ENCODE measurements around the gene CCDC50. TPM values are rescaled to one million over a fixed set of nuclear protein-coding genes. Genes with fewer than 3 reads are reported as not detected.

Gene CCDC50
- total RNA-seq, 1 experiment from 2014 or later, result 77.2 TPM

DNA sequence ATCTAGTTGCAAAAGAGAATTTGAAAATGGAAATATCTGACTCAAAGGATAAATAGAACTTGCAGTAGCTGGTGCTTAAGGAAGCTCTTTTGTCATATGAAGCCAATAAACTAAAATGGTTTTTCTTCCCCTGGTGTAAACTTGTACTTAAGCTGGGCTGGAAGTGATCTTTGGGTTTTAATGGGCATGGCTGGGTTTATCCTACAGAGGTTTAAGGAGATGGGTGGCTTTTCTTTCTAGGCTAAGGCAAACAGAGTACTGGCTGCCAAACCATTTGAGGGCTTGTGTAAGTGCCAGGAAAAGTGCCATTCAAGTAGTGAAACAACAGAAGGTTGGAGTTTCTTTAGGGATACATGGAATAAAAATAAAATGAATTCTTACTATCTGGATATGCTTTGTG lies 13.2 kb downstream of the CCDC50 start:
- no peaks in the 10 kb centered on the region for H3K9me3 ChIP-seq (ENCODE audit: low read depth, low read length, poor library complexity, severe bottlenecking)
- no peak for DNase-seq (ENCODE audit: low spot score)
- H3K27ac ChIP-seq (ENCODE audit: low read depth, low read length, poor library complexity, severe bottlenecking), result no peak overlapping the region
- H3K36me3 ChIP-seq (ENCODE audit: insufficient read depth, low read length, poor library complexity, severe bottlenecking), result no peaks in the 10 kb centered on the region
- TF ChIP-seq EZH2 (IDR thresholded peaks at IDR 0.05; ENCODE audit: borderline replicate concordance, low read depth, low read length, poor library complexity, severe bottlenecking), result no peak
- CTCF ChIA-PET, result no interaction called here
- no TSS peak for BruUV-seq (replicated peaks)
- peaks cover 63% of the 10 kb centered on the region for H3K4me1 ChIP-seq (ENCODE audit: insufficient read depth, low read length, poor library complexity, severe bottlenecking)
- POLR2A ChIA-PET (ENCODE audit: low non-redundant PET), result no interaction called here
- intact Hi-C loops (cut with micrococcal nuclease; ENCODE audit: unreplicated experiment), result no loop called here
- no peaks in the 10 kb centered on the region for H3K27me3 ChIP-seq (replicated peaks; ENCODE audit: insufficient read depth, low read depth, low read length, poor library complexity)
- no peak overlapping the region for H3K4me3 ChIP-seq (ENCODE audit: low read depth, low read length, poor library complexity, severe bottlenecking)

DNA sequence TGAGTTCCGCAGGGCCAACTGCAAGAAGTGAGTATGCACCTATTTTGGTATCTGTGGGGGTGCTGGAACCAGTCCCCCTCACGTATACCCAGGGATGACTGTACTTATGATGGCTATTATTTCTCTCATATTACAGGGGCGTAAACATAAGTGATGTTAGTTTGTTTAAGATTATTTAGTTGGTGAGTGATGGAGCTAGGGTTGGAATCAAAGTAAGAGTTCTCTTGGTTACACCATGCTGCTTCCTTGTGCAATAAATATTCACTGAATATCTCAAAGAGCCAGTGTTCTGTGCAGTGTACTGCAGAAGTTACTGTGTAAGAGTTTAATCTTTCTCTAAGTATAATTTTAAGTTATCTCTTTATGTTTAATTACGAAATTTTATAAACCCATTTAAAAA lies 13.9 kb downstream of the CCDC50 start:
- CTCF ChIA-PET, result no interaction called here
- no peak for TF ChIP-seq EZH2 (IDR thresholded peaks at IDR 0.05; ENCODE audit: borderline replicate concordance, low read depth, low read length, poor library complexity, severe bottlenecking)
- no peak for TF ChIP-seq CTCF (conservative IDR thresholded peaks at IDR 0.05; ENCODE audit: low read depth, low read length)
- Histone ChIP-seq H3K4me1 (ENCODE audit: insufficient read depth, low read length, poor library complexity, severe bottlenecking) (peaks cover 56% of the 10 kb centered on the region), H3K9me3 (ENCODE audit: low read depth, low read length, poor library complexity, severe bottlenecking) (no peaks in the 10 kb centered on the region), H3K4me3 (ENCODE audit: low read depth, low read length, poor library complexity, severe bottlenecking) (no peak overlapping the region), H3K36me3 (ENCODE audit: insufficient read depth, low read length, poor library complexity, severe bottlenecking) (no peaks in the 10 kb centered on the region), H3K27ac (ENCODE audit: low read depth, low read length, poor library complexity, severe bottlenecking) (no peak overlapping the region), H3K27me3 (replicated peaks; ENCODE audit: insufficient read depth, low read depth, low read length, poor library complexity) (no peaks in the 10 kb centered on the region)
- no peak for DNase-seq (ENCODE audit: low spot score)
- intact Hi-C loops (cut with micrococcal nuclease; ENCODE audit: unreplicated experiment), result no loop called here
- no TSS peak for BruUV-seq (replicated peaks)
- POLR2A ChIA-PET (ENCODE audit: low non-redundant PET), result no interaction called here

DNA sequence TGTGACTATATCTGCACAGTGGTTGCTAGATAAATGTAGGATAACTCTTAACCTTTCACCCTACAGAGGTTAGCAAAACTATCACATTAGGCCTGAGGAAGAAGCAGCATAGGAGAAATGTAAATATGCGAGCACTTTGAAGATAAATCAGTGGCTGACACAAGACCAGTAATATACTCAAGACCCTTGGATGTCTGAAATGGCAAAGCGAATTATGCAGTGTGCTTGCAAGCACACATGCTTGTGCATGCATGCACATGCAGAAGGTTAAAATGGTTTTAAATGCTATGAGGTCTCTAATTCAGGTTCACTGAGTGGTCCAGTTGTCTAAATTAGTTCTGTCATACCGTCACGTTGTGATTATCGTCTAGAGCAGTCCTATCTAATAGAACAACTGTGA lies 14.7 kb downstream of the CCDC50 start:
- intact Hi-C loops (cut with micrococcal nuclease; ENCODE audit: unreplicated experiment), result no loop called here
- no peak for TF ChIP-seq EZH2 (IDR thresholded peaks at IDR 0.05; ENCODE audit: borderline replicate concordance, low read depth, low read length, poor library complexity, severe bottlenecking)
- no peak for TF ChIP-seq CTCF (conservative IDR thresholded peaks at IDR 0.05; ENCODE audit: low read depth, low read length)
- ChIA-PET POLR2A (ENCODE audit: low non-redundant PET) (no interaction called here), CTCF (no interaction called here)
- DNase-seq (ENCODE audit: low spot score), result no peak
- no peaks in the 10 kb centered on the region for H3K36me3 ChIP-seq (ENCODE audit: insufficient read depth, low read length, poor library complexity, severe bottlenecking)
- H3K4me1 ChIP-seq (ENCODE audit: insufficient read depth, low read length, poor library complexity, severe bottlenecking), result peaks cover 53% of the 10 kb centered on the region
- no TSS peak for BruUV-seq (replicated peaks)
- H3K4me3 ChIP-seq (ENCODE audit: low read depth, low read length, poor library complexity, severe bottlenecking), result no peak overlapping the region
- H3K27ac ChIP-seq (ENCODE audit: low read depth, low read length, poor library complexity, severe bottlenecking), result no peak overlapping the region
- H3K9me3 ChIP-seq (ENCODE audit: low read depth, low read length, poor library complexity, severe bottlenecking), result no peaks in the 10 kb centered on the region
- no peaks in the 10 kb centered on the region for H3K27me3 ChIP-seq (replicated peaks; ENCODE audit: insufficient read depth, low read depth, low read length, poor library complexity)

- no peak for DNase-seq (ENCODE audit: low spot score)
- CTCF ChIA-PET, result no interaction called here
- intact Hi-C loops (cut with micrococcal nuclease; ENCODE audit: unreplicated experiment), result no loop called here
- H3K36me3 ChIP-seq (ENCODE audit: insufficient read depth, low read length, poor library complexity, severe bottlenecking), result no peaks in the 10 kb centered on the region
- no peaks in the 10 kb centered on the region for H3K27me3 ChIP-seq (replicated peaks; ENCODE audit: insufficient read depth, low read depth, low read length, poor library complexity)
- POLR2A ChIA-PET (ENCODE audit: low non-redundant PET), result no interaction called here
- TF ChIP-seq EZH2 (IDR thresholded peaks at IDR 0.05; ENCODE audit: borderline replicate concordance, low read depth, low read length, poor library complexity, severe bottlenecking) (no peak), CTCF (conservative IDR thresholded peaks at IDR 0.05; ENCODE audit: low read depth, low read length) (no peak)
- no peak overlapping the region for H3K4me3 ChIP-seq (ENCODE audit: low read depth, low read length, poor library complexity, severe bottlenecking)
- no peaks in the 10 kb centered on the region for H3K9me3 ChIP-seq (ENCODE audit: low read depth, low read length, poor library complexity, severe bottlenecking)
- H3K4me1 ChIP-seq (ENCODE audit: insufficient read depth, low read length, poor library complexity, severe bottlenecking), result peaks cover 54% of the 10 kb centered on the region
- no peak overlapping the region for H3K27ac ChIP-seq (ENCODE audit: low read depth, low read length, poor library complexity, severe bottlenecking)
- no TSS peak for BruUV-seq (replicated peaks)
Measured at GRCh38 chr3:191345334-191345733, 16.1 kb downstream of the CCDC50 start.
